ENCODE data around the gene RBMS3.
"Not testable (repeated sequence)": the region's sequence is repeated elsewhere in the genome, so short reads cannot be mapped to it uniquely, and the experiment has no call there.

RBMS3 gene

GRCh38 chr3:29668233-29668632 lies 387.4 kb downstream of the RBMS3 start:
- Histone ChIP-seq H3K27me3 (ENCODE audit: insufficient read depth, low read length) (no peaks in the 10 kb centered on the region), H3K18ac (ENCODE audit: low read length) (no peak overlapping the region), H2AK5ac (ENCODE audit: low read length) (no peak overlapping the region), H3K79me1 (ENCODE audit: low read length) (peaks cover 3% of the 10 kb centered on the region), H2BK12ac (ENCODE audit: low read length) (no peak overlapping the region), H3K27ac (ENCODE audit: low read depth, low read length) (no peak overlapping the region), H3K4me3 (ENCODE audit: low read depth, low read length) (no peak overlapping the region), H2BK5ac (ENCODE audit: low read depth, low read length, poor library complexity) (no peak overlapping the region), H2AFZ (ENCODE audit: insufficient read depth, low read length, poor library complexity) (no peak overlapping the region), H4K91ac (ENCODE audit: low read depth, low read length) (no peak overlapping the region), H3K14ac (ENCODE audit: low read length) (no peak overlapping the region), H3K9me3 (ENCODE audit: insufficient read depth, low read depth, low read length) (no peaks in the 10 kb centered on the region), H2BK120ac (ENCODE audit: insufficient read depth, low read length, poor library complexity) (no peak overlapping the region), H3K4me2 (ENCODE audit: low read length) (no peak overlapping the region), H3K79me2 (ENCODE audit: control insufficient read depth, insufficient read depth, low read length, poor library complexity) (no peaks in the 10 kb centered on the region), H3K4ac (ENCODE audit: low read depth, low read length) (no peak overlapping the region), H4K12ac (ENCODE audit: low read depth, low read length) (no peak overlapping the region), H3K4me1 (ENCODE audit: control insufficient read depth in 1 of 2, insufficient read depth in 2 of 2, low read length in 2 of 2) (peaks cover 3 to 6% of the 10 kb centered on the region in 2 experiments), H4K8ac (ENCODE audit: low read depth, low read length) (no peak overlapping the region), H3K36me3 (ENCODE audit: control insufficient read depth in 1 of 2, insufficient read depth in 2 of 2, low read length in 2 of 2) (peaks cover 2 to 5% of the 10 kb centered on the region in 2 experiments), H3K9ac (ENCODE audit: low read length) (no peak overlapping the region), H3K23ac (ENCODE audit: low read length) (no peak overlapping the region)
- no CpG with 5 or more reads among the region's 2 CpGs for WGBS (ENCODE audit: extremely low coverage, insufficient coverage, insufficient read length)
- DNase-seq, result peak in 1 of 2 donors; percentile 29

- H2BK5ac ChIP-seq (ENCODE audit: low read depth, low read length, poor library complexity), result no peak overlapping the region
- H4K12ac ChIP-seq (ENCODE audit: low read depth, low read length), result no peak overlapping the region
- no CpG with 5 or more reads among the region's 2 CpGs for WGBS (ENCODE audit: extremely low coverage, insufficient coverage, insufficient read length)
- H3K9me3 ChIP-seq (ENCODE audit: insufficient read depth, low read depth, low read length), result no peaks in the 10 kb centered on the region
- H2AFZ ChIP-seq (ENCODE audit: insufficient read depth, low read length, poor library complexity), result no peak overlapping the region
- no peak overlapping the region for H3K27ac ChIP-seq (ENCODE audit: low read depth, low read length)
- H3K4me3 ChIP-seq (ENCODE audit: low read depth, low read length), result no peak overlapping the region
- no peak overlapping the region for H3K4ac ChIP-seq (ENCODE audit: low read depth, low read length)
- no peak overlapping the region for H4K91ac ChIP-seq (ENCODE audit: low read depth, low read length)
- no peak overlapping the region for H3K9ac ChIP-seq (ENCODE audit: low read length)
- DNase-seq, result no peak
- H4K8ac ChIP-seq (ENCODE audit: low read depth, low read length), result no peak overlapping the region
- no peak overlapping the region for H3K4me2 ChIP-seq (ENCODE audit: low read length)
- H3K79me1 ChIP-seq (ENCODE audit: low read length), result peaks cover 3% of the 10 kb centered on the region
- H2BK120ac ChIP-seq (ENCODE audit: insufficient read depth, low read length, poor library complexity), result no peak overlapping the region
- H3K23ac ChIP-seq (ENCODE audit: low read length), result no peak overlapping the region
- H3K4me1 ChIP-seq (ENCODE audit: control insufficient read depth in 1 of 2, insufficient read depth in 2 of 2, low read length in 2 of 2), result peaks cover 3 to 6% of the 10 kb centered on the region in 2 experiments
- peak overlapping the region; percentile 19 for H3K14ac ChIP-seq (ENCODE audit: low read length)
- no peak overlapping the region for H3K18ac ChIP-seq (ENCODE audit: low read length)
- peak overlapping the region; percentile 47 for H2AK5ac ChIP-seq (ENCODE audit: low read length)
- peaks cover 2 to 5% of the 10 kb centered on the region in 2 experiments for H3K36me3 ChIP-seq (ENCODE audit: control insufficient read depth in 1 of 2, insufficient read depth in 2 of 2, low read length in 2 of 2)
- peak overlapping the region; percentile 30 for H2BK12ac ChIP-seq (ENCODE audit: low read length)
- H3K79me2 ChIP-seq (ENCODE audit: control insufficient read depth, insufficient read depth, low read length, poor library complexity), result no peaks in the 10 kb centered on the region
- no peaks in the 10 kb centered on the region for H3K27me3 ChIP-seq (ENCODE audit: insufficient read depth, low read length)
Measured at GRCh38 chr3:29668728-29669127, 387.9 kb downstream of the RBMS3 start.

DNA sequence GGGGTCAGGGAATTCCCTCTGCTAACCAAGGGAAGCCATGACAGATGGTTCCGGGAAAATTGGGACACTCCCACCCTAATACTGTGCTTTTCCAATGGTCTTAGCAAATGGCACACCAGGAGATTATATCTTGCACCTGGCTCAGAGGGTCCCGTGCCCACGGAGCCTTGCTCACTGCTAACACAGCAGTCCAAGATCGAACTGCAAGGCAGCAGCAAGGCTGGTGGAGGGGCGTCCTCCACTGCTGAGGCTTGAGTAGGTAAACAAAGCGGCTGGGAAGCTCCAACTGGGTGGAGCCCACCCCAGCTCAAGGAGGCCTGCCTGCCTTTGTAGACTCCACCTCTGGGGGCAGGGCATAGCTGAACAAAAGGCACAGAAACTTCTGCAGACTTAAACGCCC lies 389.6 kb downstream of the RBMS3 start:
- no CpG with 5 or more reads among the region's 7 CpGs for WGBS (ENCODE audit: extremely low coverage, insufficient coverage, insufficient read length)
- not testable (repeated sequence) for H3K4me3 ChIP-seq (ENCODE audit: low read depth, low read length); H3K9me3 ChIP-seq (ENCODE audit: insufficient read depth, low read depth, low read length); H3K14ac ChIP-seq (ENCODE audit: low read length); H2AFZ ChIP-seq (ENCODE audit: insufficient read depth, low read length, poor library complexity); H3K79me1 ChIP-seq (ENCODE audit: low read length); H3K4ac ChIP-seq (ENCODE audit: low read depth, low read length); H4K91ac ChIP-seq (ENCODE audit: low read depth, low read length); H4K8ac ChIP-seq (ENCODE audit: low read depth, low read length); H2BK12ac ChIP-seq (ENCODE audit: low read length); H3K27me3 ChIP-seq (ENCODE audit: insufficient read depth, low read length); H4K12ac ChIP-seq (ENCODE audit: low read depth, low read length); H3K4me2 ChIP-seq (ENCODE audit: low read length); H3K9ac ChIP-seq (ENCODE audit: low read length); H3K27ac ChIP-seq (ENCODE audit: low read depth, low read length); H3K36me3 ChIP-seq (ENCODE audit: control insufficient read depth in 1 of 2, insufficient read depth in 2 of 2, low read length in 2 of 2); H3K79me2 ChIP-seq (ENCODE audit: control insufficient read depth, insufficient read depth, low read length, poor library complexity); H2BK120ac ChIP-seq (ENCODE audit: insufficient read depth, low read length, poor library complexity); H3K4me1 ChIP-seq (ENCODE audit: control insufficient read depth in 1 of 2, insufficient read depth in 2 of 2, low read length in 2 of 2); H2BK5ac ChIP-seq (ENCODE audit: low read depth, low read length, poor library complexity); DNase-seq; H3K23ac ChIP-seq (ENCODE audit: low read length); H3K18ac ChIP-seq (ENCODE audit: low read length); H2AK5ac ChIP-seq (ENCODE audit: low read length)

DNA sequence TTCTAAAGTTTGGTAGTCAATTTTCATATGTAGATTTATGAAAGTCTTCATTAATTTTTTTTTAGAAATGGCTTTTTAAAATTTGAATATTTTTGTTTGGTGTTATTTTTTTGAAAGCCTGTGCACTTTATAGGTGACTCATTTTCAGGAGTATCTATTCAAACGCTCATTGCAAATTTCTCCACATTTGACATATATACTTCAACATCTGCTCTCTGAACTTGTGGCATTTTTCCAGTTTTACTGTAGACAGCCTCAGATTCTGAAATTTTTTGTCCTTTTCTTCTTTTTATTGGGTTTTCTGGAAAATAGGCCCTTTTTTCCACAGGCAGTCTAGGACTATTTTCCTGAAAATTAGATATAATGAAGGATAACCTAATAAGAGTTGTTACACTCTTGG lies 396.6 kb downstream of the RBMS3 start:
- H2BK12ac ChIP-seq (ENCODE audit: low read length), result no peak overlapping the region
- no peak overlapping the region for H3K4ac ChIP-seq (ENCODE audit: low read depth, low read length)
- peaks cover 2% of the 10 kb centered on the region for H3K79me1 ChIP-seq (ENCODE audit: low read length)
- H3K18ac ChIP-seq (ENCODE audit: low read length), result no peak overlapping the region
- no peak overlapping the region for H3K27ac ChIP-seq (ENCODE audit: low read depth, low read length)
- H4K12ac ChIP-seq (ENCODE audit: low read depth, low read length), result no peak overlapping the region
- no peak overlapping the region for H2BK5ac ChIP-seq (ENCODE audit: low read depth, low read length, poor library complexity)
- H2BK120ac ChIP-seq (ENCODE audit: insufficient read depth, low read length, poor library complexity), result no peak overlapping the region
- H3K4me1 ChIP-seq (ENCODE audit: control insufficient read depth in 1 of 2, insufficient read depth in 2 of 2, low read length in 2 of 2), result peaks cover 0 to 2% of the 10 kb centered on the region in 2 experiments
- WGBS (ENCODE audit: extremely low coverage, insufficient coverage, insufficient read length), result no CpG with 5 or more reads among the region's 1 CpG
- no peak overlapping the region for H2AK5ac ChIP-seq (ENCODE audit: low read length)
- no peaks in the 10 kb centered on the region for H3K79me2 ChIP-seq (ENCODE audit: control insufficient read depth, insufficient read depth, low read length, poor library complexity)
- no peak overlapping the region for H4K8ac ChIP-seq (ENCODE audit: low read depth, low read length)
- H4K91ac ChIP-seq (ENCODE audit: low read depth, low read length), result no peak overlapping the region
- H3K27me3 ChIP-seq (ENCODE audit: insufficient read depth, low read length), result no peaks in the 10 kb centered on the region
- no peak overlapping the region for H3K4me2 ChIP-seq (ENCODE audit: low read length)
- no peaks in the 10 kb centered on the region for H3K36me3 ChIP-seq (ENCODE audit: control insufficient read depth in 1 of 2, insufficient read depth in 2 of 2, low read length in 2 of 2)
- H3K9ac ChIP-seq (ENCODE audit: low read length), result no peak overlapping the region
- H3K23ac ChIP-seq (ENCODE audit: low read length), result no peak overlapping the region
- no peak overlapping the region for H2AFZ ChIP-seq (ENCODE audit: insufficient read depth, low read length, poor library complexity)
- DNase-seq, result no peak
- H3K14ac ChIP-seq (ENCODE audit: low read length), result no peak overlapping the region
- H3K4me3 ChIP-seq (ENCODE audit: low read depth, low read length), result no peak overlapping the region
- no peaks in the 10 kb centered on the region for H3K9me3 ChIP-seq (ENCODE audit: insufficient read depth, low read depth, low read length)
